NCI-H1417 treated with DMSO at 0.1 percent for 48 hours (cell line): ENCODE data around the gene CKAP4.
A peak's percentile ranks its signal among the peaks of the same experiment; 100 is the strongest.

ENCODE experiments used
- DNase-seq: peaks from one replicate; lab custom pipeline; 2025; lab: John Stamatoyannopoulos, UW

Gene CKAP4

GRCh38 chr12:106239241-106239950, 8.4 kb downstream of the CKAP4 start:
- no peak for DNase-seq

DNA sequence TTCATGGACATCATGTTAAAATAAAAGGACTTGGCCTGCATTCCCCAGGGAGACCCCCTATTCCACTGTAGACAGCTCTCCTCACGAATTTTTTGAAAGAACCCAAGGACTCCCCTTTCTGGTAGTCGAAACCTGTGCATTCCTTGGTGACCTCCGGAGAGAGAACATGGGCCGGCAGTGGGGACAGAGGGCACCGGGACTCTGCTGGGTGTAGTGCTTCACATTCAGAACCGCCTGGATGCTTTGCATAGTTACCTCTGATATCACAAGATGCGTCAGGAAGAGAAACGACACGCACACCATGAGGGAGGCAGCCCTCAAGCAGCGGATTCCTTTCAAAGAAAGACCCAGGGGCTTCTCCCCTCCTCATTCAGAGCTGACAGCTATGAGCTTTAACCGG, 9.7 kb downstream of the CKAP4 start:
- DNase-seq = no peak

- DNase-seq = no peak
Observed at GRCh38 chr12:106235770-106236169, 12.1 kb downstream of the CKAP4 start.

DNA sequence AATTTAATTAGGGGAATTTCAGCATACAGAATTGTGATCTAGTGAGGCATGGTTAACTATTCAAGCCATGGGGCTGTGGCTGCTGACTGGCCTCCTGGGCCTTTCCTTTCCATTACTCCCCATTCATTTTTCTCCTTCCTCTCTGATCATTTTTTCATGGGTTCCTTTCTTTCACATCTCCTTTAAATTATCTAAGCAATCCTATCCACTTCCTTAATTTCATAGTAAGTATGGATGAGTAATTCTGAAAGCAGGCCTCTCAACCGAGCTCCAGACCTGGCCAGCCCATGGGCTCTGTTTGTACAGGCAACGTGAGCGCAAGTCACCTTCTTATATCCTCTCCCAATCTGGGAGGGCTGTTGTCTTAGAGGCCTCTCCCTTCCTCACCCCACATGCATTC, 13.4 kb downstream of the CKAP4 start:
- no peak for DNase-seq

GRCh38 chr12:106233011-106233410, 14.8 kb downstream of the CKAP4 start:
- no peak for DNase-seq

DNA sequence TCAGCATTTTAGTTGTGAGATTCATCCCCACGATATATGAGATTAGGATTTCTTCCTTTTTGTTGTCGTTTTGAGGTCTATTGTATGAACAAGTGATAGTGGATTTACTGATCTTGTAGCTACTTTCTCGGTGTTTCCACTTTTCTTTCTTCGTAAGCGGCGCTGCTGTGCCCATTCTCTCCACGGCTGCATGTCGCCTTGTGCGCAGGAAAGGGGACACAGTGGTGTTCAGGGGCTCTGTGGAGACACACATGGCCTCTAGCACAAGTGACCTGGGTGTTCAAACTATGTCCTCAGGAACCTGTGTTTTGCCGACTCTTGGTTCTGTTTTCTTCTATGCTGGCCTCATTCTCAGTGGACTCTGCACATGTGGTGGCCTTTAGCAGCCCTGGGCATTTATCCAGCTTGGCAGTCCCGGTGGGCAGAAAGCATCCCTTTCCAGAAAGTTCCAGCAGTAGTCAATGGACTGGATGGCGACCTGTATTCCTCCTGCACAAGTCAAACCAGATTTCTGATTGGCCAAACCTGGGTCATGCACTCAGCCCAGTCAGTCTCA, 18.7 kb downstream of the CKAP4 start:
- no peak for DNase-seq

GRCh38 chr12:106228320-106228710, 19.5 kb downstream of the CKAP4 start:
- no peak for DNase-seq

- no peak for DNase-seq
Observed at GRCh38 chr12:106227641-106228319, 20.0 kb downstream of the CKAP4 start.

GRCh38 chr12:106226884-106227640, 20.8 kb downstream of the CKAP4 start:
- DNase-seq = peak; percentile 36

DNA sequence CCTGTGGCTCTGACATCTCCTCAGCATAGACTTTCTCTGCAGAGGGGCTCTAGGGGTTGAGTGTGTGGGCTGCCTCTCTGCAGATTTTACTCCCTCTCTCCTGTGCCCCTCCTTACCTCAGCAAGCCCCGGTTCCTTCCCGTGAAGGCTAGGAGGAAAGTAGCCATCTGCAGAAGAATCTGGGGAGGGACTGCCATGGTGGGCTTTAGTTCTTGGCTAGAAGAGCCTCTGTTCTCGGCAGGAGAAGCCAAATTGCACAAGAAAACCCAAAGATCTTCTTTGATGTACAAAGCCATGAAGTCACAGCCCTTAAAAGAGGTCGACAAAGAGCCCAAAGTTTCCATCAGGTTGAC, 23.5 kb downstream of the CKAP4 start:
- no peak for DNase-seq

- peak; percentile 31 for DNase-seq
Observed at GRCh38 chr12:106223485-106224354, 24.1 kb downstream of the CKAP4 start.

GRCh38 chr12:106220536-106220935, 27.3 kb downstream of the CKAP4 start:
- no peak for DNase-seq

DNA sequence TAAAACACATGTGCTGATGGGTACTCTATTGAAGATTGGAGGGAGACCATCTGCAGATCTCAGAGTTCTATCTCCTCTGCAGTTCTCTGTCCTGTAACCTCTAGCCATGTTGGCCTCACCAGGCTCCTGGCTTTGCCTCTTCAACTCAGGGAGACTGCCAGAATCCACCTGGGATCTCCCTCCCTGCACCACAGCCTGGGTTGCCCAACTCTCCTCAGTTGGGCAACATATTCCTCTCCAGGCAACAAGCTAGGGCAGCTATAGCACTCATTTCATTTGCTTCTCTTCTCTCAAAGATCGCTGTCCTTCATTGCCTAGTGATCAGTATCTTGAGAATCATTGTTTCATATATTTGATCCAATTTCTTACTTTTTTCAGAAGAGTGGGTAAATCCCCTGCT, 28.8 kb downstream of the CKAP4 start:
- DNase-seq = no peak

GRCh38 chr12:106217706-106218105, 30.1 kb downstream of the CKAP4 start:
- DNase-seq = no peak

GRCh38 chr12:106214571-106214970, 33.2 kb downstream of the CKAP4 start:
- no peak for DNase-seq

DNA sequence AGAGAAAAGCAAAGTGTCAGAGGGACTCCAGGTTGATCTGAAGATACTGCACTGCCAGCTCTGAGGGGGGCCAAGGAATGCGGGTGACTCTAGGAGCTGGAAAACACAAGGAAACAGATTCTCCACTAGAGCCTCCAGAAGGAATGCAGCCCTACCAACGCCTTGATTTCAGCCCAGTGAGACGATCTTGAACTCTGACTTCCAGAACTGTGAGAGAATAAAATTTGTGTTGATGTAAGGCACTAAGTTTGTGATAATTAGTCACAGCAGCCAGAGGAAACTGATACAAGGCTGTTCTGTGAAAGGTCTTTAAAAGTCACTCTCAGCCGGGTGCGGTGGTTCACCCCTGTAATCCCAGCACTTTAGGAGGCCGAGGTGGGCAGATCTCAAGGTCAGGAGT, 34.2 kb downstream of the CKAP4 start:
- DNase-seq = no peak

DNA sequence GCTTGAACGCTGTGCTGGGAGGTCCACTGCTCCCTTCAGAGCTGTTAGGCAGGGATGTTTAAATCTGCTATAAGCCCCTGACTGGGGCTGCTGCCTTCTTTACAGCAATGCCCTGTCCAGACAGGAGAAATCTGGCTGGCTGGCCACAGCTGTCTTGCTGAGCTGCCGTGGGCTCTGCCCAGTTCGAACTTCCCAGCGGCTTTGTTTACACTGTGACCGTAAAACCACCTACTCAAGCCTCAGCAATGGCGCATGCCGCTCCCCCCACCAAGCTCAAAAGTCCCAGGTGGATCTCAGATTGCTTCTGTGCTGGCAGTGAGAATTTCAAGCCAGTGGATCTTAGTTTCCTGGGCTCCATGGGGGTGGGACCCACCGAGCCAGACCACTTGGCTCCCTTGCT, 35.8 kb downstream of the CKAP4 start:
- DNase-seq = no peak

GRCh38 chr12:106205208-106206069, 42.4 kb downstream of the CKAP4 start:
- DNase-seq = no peak

- no peak for DNase-seq
Observed at GRCh38 chr12:106204312-106204711, 43.5 kb downstream of the CKAP4 start.

GRCh38 chr12:106197906-106198623, 49.8 kb downstream of the CKAP4 start:
- no peak for DNase-seq
